Neutrophil (primary cell): ENCODE results near the gene MPPED1.

Experiments used
- H3K27ac ChIP-seq: fragments of 200-600 bp; sonication (generic); 2 replicates; pipeline ENCODE4 v1.5.1; 2016; ENCODE audit warnings: mild to moderate bottlenecking, moderate library complexity
- H3K27me3 ChIP-seq: fragments of 200-600 bp; sonication (generic); 2 replicates; pipeline ENCODE4 v1.6.0; 2016; ENCODE audit warnings: mild to moderate bottlenecking
- H3K36me3 ChIP-seq: fragments of 200-600 bp; sonication (generic); 2 replicates; pipeline ENCODE4 v1.5.1; 2017
- H3K4me1 ChIP-seq, 2 experiments: fragments of 200-600 bp in 1 of 2; sonication (generic) in 1 of 2; 1 replicate in 1 of 2; 2 replicates in 1 of 2; pipeline versions ENCODE4 v1.5.1 to v1.6.1; 2013 to 2016; ENCODE audit warnings: low read depth in 1 of 2, low read length in 1 of 2, mild to moderate bottlenecking in 1 of 2, moderate library complexity in 1 of 2; ENCODE audit not compliant: control insufficient read depth in 1 of 2, insufficient read depth in 1 of 2
- H3K4me3 ChIP-seq, 2 experiments: fragments of 200-600 bp in 1 of 2; sonication (generic) in 1 of 2; 1 replicate in 1 of 2; 2 replicates in 1 of 2; pipeline ENCODE4 v1.5.1; 2013 to 2016; ENCODE audit warnings: low read depth in 1 of 2, low read length in 1 of 2, mild to moderate bottlenecking in 1 of 2, moderate library complexity in 1 of 2
- H3K9me3 ChIP-seq: fragments of 200-600 bp; sonication (generic); 2 replicates; pipeline ENCODE4 v1.5.1; 2016
- CTCF ChIP-seq: fragments of 200-600 bp; sonication (generic); IDR thresholded peaks from 2 replicates; pipeline ENCODE4 v1.5.1; 2016; ENCODE audit warnings: antibody characterized with exemption

Gene MPPED1

GRCh38 chr22:43485502-43486089 lies 73.8 kb downstream of the MPPED1 start:
- Histone ChIP-seq H3K4me3 (no peak overlapping the region), H3K9me3 (no peaks in the 10 kb centered on the region), H3K4me1 (peaks cover 0 to 8% of the 10 kb centered on the region in 2 experiments), H3K36me3 (no peaks in the 10 kb centered on the region), H3K27me3 (no peaks in the 10 kb centered on the region), H3K27ac (no peak overlapping the region)
- no peak for TF ChIP-seq CTCF

- no peak for TF ChIP-seq CTCF
- H3K36me3 ChIP-seq, result no peaks in the 10 kb centered on the region
- no peak overlapping the region for H3K4me3 ChIP-seq
- no peak overlapping the region for H3K27ac ChIP-seq
- H3K9me3 ChIP-seq, result no peaks in the 10 kb centered on the region
- no peaks in the 10 kb centered on the region for H3K4me1 ChIP-seq
- no peaks in the 10 kb centered on the region for H3K27me3 ChIP-seq
These were observed 75.7 kb downstream of the MPPED1 start for GRCh38 chr22:43487311-43488030.

GRCh38 chr22:43488031-43488866 lies 76.4 kb downstream of the MPPED1 start:
- no peaks in the 10 kb centered on the region for H3K27me3 ChIP-seq
- no peaks in the 10 kb centered on the region for H3K4me1 ChIP-seq
- H3K9me3 ChIP-seq, result no peaks in the 10 kb centered on the region
- H3K4me3 ChIP-seq, result no peak overlapping the region
- no peak for TF ChIP-seq CTCF
- no peaks in the 10 kb centered on the region for H3K36me3 ChIP-seq
- no peak overlapping the region for H3K27ac ChIP-seq

- no peaks in the 10 kb centered on the region for H3K27me3 ChIP-seq
- H3K27ac ChIP-seq, result no peak overlapping the region
- TF ChIP-seq CTCF, result no peak
- H3K9me3 ChIP-seq, result no peaks in the 10 kb centered on the region
- H3K4me3 ChIP-seq, result no peak overlapping the region
- H3K36me3 ChIP-seq, result no peaks in the 10 kb centered on the region
- H3K4me1 ChIP-seq, result no peaks in the 10 kb centered on the region
These were observed 77.1 kb downstream of the MPPED1 start for GRCh38 chr22:43488937-43489336.

- no peak overlapping the region for H3K27ac ChIP-seq
- no peak for TF ChIP-seq CTCF
- H3K4me1 ChIP-seq, result no peaks in the 10 kb centered on the region
- no peaks in the 10 kb centered on the region for H3K27me3 ChIP-seq
- no peaks in the 10 kb centered on the region for H3K9me3 ChIP-seq
- no peaks in the 10 kb centered on the region for H3K36me3 ChIP-seq
- no peak overlapping the region for H3K4me3 ChIP-seq
These were observed 78.5 kb downstream of the MPPED1 start for GRCh38 chr22:43490311-43490710.
